GM21825 (cell line): ENCODE data around the gene PRKCE.

Experiments used
- ATAC-seq: cut with Tn5 transposase; IDR thresholded peaks from one replicate; pipeline ENCODE4 v1.9.1; 2021; ENCODE audit warnings: mild to moderate bottlenecking, moderate library complexity; ENCODE audit not compliant: unreplicated experiment

The PRKCE gene

DNA sequence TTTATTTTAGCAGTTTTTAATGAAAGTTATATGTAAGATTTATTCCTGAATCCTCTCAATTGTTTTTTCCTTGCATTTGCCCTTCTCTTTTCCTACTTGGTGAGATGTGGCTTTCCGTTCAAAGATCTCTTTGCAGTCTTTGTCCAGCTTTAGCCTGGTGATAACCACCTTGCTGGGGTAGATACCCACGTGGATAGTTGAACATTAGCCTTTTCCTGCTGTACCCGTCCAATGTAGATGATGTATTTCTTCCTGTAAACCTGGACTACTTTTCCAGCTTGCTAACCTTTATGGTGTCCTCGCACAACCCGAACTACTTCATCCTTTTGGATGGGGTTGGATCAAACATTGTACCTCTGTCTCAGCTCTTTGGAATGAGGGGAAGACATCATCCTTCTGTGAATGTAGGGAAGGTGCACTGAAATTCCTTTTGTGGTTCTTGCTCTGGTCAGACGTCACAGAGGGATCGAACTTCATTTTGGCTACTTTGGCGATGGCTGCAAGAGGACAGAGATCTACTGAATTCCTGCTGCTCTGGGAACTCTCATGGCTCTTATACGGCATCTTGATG, 352.5 kb downstream of the PRKCE start:
- ATAC-seq = no peak

DNA sequence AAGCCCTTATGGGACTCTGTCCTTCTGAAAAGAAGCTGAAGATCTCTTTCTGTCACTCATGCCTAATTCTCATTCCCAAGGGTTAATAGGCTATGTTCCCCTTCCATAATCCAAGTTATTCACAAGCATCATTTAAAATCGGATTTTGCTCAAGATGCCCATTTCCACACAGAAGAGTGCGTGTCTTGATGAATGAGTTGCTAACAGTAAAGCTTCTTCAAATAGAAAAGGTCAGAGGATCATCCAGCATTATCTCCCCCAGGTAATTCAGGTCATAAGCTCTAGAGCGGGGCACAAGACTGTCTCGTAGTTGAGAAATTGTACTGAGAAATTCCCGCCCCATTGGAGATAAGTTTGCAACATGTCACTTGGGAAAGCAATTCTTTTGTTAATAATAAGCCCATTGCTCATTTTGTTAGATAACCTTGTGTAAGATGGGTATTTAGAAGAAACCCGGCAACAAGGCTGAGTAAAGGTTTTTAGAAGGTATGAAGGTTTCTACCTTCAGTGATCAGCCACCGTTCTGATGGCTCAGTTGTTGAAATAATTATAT, 355.1 kb downstream of the PRKCE start:
- ATAC-seq = no peak

DNA sequence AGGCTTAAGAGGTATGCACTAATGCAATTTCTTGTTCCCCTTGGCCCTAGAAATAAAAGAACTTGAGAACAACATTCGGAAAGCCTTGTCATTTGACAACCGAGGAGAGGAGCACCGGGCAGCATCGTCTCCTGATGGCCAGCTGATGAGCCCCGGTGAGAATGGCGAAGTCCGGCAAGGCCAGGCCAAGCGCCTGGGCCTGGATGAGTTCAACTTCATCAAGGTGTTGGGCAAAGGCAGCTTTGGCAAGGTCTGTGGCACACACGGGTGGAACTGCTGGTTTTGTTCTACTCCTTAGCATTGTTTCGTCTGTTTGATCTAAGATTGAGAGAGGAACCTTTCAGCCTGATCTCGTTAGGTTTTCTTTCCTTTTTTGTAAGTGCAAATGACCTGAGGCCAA, 355.9 kb downstream of the PRKCE start:
- ATAC-seq = no peak

DNA sequence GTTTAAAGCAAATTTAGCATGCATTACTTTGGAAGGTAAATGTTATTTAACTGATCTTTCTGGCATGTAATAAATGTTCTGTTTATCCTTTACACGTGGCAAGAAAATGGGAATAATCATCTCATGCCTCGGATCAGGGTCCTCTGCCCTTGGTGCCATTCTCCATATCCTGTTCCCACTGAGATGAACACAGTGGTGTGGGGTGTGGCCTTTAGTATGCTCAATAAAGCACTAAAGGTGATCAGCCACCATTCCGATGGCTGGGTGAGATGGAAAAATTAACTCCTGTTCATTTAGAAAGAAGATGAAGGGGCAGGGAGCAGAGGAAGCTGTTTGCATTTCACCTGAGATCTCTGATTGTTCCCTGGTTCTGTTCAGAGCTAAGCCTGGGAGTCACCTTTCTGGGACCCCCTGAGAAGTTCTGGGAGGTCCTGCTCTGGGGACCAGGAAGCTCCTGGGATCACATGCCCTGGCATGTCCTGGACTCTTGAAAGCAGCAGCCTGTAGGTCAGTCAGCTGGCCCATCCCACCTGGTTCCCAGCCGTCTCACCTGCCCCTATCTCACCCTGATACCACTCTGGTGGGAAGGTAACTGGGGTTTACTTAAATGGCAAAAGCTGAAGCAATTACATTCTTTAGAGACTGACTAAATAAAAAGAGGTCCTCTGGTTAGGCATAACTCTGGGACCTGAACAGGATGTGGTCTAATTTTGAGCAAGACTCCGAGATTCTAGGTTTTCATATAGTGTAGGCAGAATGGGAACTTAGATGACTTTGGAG, 356.8 kb downstream of the PRKCE start:
- ATAC-seq = no peak

DNA sequence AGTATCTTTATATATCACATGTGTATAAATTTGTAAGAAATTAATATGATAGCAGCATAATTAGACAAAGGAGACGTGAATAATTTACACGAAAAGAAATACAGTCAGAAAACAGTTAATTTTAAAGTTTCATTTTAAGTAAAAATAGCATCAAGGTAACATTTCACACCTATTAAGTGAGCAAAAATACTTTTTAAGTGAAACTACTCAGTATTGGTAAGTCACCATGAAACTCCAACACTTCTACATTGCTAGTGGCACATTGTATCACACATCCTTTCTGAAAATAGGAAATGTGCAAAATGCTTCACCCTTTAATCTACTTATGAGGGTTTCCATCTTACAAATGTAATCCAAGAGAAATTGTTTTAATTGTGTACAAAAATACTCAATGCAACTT, 357.8 kb downstream of the PRKCE start:
- no peak for ATAC-seq

DNA sequence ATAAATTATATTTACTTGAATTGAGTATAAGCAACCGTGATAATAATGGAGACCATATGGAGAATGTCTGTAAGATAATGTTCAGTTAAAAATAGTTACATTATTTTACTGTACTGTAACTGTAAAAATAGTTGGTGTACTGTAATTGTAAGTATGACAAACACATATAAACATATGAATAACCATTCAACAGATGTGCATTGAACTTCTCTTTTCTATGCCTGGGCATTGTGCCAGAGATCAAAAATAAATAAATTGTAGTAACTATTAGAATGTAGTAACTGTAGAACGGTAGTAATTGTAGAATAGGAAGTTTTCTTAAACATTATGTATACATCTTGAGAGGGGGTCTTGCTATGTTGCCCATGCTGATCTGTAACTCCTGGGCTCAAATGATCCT, 358.3 kb downstream of the PRKCE start:
- ATAC-seq = no peak

DNA sequence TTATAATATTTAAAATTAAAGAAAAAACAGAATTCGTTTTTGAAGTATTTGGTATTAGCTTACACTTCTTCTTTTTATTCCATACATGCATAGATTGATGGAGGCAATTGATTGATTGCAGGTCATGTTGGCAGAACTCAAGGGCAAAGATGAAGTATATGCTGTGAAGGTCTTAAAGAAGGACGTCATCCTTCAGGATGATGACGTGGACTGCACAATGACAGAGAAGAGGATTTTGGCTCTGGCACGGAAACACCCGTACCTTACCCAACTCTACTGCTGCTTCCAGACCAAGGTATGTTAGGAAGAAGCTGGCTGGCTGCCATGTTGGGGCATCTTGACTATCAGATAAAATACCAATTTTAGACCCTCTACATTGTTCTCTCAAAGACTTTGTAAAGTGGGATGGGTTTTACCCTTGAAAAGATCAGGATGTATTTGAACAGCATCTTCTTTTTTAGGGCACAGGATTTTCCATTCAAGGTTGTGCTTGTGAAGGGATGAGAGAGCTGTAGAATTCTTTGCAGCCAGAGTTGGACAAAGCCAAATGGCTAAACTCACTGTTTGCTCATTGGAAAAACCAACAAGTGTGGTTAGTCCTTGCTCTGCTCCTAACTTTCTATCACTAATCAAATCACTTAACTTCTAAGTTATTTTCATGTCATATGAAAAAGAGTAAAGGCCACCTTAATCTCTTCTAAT, 358.9 kb downstream of the PRKCE start:
- no peak for ATAC-seq

DNA sequence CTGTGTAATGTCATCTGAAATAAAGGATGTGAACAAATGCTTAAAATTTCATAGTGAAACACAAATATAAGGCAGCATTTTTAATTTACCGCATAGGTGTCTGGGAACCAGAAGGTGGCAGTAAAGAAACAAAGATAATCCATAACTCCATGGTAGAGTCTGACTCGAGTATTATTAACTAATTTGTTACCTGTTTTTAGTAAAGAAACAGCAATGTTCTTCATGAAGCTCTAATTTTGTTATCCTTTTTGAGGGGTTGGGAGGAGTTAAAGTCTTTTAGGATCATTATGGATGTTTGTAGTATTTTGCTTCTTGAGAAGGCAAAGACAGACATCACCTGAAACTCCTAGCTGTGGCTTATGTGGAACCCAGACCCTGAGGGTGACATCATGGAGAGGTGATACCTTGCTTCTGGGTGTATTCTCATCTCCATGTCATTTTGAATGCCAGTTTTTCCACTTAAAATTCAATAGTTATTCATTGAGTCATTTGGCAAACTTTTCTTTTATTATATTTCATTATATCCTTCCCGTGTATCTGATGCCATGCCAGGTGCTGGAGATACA, 359.5 kb downstream of the PRKCE start:
- no peak for ATAC-seq

DNA sequence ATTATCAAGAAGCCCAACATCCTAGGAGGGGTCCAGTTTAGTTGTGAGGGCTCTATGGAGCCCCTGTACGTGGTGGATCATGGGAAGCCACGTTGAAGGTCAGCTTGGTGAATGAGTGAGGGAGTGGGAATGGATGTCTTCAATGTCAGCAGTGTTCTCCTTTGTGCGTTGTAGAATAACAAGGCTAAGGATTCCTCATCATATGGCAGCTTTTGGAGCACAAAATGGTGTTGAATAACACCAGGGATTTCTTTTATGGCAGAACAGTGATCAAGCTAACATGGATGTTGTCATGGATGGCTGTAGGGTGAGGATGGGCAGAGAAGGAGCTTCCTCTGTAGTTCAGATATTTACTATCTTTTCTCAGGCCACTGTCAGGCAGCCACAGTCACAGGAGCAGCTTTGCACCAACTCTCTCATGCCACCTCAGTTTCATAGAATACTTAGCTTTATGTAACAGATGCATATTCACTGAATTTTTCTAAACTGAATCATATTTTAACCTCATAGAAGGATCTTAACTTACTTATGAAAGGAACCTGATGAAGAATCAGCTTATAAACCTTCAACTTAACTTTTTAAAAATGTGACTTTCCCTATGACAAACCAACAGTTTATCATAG, 361.3 kb downstream of the PRKCE start:
- no peak for ATAC-seq

DNA sequence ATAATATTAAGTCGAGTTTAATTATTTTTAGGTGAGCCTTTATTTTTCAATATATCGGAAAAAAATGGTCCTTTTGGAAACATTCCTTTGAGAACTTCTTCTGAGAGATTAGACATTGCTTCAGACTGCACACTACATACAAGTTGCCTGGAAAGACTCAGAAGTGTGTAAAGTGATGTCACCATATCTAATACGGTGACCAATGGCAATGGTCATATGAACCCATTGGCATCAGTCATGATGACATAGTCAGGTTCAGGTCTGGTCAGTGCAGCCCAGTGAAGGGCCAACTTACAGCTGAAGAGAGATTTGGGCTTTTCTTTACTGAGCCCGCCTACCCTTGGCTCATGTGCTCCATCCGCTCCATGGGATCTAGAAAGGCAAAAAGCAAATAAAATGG, 362.3 kb downstream of the PRKCE start:
- no peak for ATAC-seq

DNA sequence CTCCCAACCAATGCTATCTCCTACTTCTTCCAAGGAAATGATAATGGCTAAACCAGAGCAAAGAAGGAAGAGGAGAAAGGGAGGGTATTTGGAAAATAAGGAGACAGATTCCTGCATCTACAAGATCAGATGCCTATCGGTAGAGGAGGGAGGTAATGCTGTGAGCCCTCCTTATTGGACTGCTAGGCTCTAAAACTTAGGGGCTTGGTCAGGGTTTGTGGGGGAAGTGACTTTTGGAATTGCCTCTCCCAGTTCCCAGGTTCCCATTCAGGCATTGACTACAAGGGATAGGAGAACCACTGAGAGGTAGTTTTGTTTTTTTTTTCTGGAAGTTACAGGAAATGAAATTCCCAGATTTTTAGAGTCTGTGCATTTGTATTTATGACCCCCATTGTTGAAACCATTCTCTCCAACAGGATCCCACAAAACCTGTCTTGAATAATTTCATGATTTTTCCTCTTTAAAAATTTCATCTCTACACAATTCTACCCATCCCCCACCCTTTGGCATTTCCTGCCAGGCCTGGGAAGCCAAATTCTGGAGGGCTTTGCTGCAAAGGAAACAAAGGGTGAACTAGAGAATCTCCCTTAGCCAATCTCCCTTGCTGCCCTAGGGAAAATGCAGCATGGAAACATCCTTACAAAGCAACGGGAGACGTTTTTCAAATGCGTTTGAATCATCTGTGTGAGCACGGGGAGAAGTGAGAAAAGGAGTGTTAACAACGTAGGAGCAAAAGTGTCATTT, 363.6 kb downstream of the PRKCE start:
- ATAC-seq = no peak

DNA sequence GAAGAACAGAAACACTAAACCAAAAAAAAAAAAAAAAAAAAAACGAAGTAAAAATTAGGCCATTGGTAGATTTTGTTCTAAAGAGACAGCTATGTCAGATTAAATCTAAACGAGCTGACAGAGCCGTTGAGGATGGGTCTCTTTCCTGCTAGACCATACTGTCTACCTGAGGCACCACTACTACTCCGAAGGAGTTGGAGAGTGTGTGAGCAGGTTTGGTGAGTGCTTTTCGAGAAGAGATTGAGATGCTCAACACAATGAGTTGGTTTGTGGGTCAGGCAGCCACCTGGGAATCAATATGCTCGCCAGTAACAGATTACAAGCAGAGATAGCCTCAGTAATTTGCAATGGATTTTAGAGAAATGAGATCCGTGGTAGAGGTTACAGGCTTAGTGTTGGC, 364.2 kb downstream of the PRKCE start:
- no peak for ATAC-seq

DNA sequence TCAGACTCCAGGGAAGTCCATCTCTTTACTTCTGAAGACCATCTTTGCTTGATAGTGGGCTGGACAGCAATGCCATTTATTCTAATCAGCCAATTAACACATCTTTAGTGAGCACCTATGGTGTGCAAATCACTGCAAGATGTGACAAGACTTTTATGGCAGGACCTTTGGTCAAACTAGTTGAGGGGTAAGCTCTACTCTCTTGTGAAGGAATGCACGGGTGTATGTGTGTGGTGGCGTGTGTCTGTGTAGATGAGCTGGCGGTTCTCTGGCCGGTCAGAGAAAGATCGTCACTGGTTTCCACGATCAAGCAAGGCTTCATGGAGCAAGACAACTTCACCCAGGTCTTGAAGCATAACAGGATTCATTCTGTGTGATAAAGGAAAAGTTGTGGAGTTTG, 364.6 kb downstream of the PRKCE start:
- no peak for ATAC-seq

DNA sequence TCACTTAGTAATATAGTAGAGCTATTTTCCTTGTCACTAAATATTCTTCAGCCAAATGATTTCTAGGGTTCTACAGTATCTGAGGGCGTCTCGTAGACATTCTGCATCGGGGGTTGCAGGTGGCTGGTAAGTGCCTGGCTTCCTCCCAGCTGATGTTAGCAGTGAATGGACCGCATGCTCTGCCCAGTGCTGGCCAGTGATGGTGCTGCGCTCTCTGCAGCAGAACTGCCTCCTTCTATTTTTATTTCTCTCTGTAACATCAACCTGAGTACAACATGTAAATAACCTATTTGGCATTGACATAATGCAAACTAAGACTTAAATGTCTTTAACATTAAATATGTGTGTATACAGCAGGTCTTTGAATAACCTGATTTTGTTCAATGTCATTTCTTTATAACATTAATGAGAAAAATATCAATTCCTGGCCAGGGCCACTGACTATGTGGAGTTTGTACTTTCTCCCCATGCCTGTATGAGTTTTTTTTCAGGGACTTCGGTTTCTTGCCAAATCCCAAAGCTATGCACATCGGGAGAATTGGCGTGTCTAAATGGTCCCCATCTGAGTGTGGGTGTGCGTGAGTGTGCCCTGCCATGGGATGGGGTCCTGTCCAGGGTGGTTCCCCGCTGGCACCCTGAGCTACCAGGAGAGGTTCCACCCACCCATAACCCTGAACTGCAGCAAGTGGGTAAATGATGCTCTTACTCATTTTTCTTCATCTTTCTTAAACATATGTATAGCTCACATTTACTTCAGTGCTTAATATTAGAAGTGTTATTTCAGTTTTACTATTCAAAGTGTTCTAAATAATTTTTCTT, 367.5 kb downstream of the PRKCE start:
- no peak for ATAC-seq

DNA sequence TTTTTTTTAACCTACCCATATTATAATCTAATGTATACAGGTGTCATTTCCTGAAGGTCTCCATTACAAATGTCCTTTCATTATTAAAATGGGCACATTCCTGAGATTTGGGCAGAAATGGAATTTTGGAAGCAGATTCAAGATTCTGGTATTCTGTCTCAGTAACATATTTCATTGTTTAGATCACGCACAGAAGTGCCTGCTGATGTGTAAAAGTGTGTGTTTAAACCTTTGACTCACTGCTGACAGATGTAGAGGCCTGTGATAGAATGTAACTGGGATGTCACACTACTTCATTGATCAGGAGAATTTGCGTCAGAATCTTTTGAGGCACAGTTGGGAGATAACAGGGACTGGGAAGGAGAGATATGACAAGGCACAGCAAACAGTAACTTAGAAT, 368.9 kb downstream of the PRKCE start:
- ATAC-seq = no peak

DNA sequence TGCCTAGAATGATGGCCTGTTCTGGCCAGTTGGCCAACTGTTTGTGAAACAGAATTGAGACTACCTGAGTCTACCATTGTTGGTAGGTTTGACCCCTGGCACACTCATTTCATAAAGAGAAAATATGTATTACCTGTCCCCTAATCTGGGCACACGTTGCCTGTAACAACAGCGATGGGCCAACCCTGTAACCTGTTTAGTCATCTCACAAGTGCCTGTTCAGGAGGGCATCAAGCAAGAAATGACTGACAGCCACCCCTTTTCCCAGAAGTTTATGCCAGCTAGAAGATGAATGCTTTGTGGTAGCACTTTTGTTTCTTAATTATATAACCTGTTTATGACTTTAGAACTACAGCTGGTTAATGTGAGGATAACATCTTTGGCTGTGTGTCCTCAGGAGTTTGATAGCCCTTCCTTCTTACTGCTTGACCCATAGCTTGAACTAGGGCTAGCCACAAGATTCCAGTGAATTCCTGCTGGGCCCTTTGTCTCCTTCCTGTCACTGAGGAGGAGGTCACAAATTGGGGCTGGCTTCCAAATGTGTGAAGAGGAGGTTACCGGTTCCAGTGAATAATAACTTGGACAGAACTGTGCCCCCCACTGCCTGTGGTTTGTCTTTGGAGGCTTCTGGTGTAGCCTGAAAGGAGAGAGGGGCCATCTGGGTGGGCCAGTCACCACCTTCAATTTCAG, 371.8 kb downstream of the PRKCE start:
- no peak for ATAC-seq

DNA sequence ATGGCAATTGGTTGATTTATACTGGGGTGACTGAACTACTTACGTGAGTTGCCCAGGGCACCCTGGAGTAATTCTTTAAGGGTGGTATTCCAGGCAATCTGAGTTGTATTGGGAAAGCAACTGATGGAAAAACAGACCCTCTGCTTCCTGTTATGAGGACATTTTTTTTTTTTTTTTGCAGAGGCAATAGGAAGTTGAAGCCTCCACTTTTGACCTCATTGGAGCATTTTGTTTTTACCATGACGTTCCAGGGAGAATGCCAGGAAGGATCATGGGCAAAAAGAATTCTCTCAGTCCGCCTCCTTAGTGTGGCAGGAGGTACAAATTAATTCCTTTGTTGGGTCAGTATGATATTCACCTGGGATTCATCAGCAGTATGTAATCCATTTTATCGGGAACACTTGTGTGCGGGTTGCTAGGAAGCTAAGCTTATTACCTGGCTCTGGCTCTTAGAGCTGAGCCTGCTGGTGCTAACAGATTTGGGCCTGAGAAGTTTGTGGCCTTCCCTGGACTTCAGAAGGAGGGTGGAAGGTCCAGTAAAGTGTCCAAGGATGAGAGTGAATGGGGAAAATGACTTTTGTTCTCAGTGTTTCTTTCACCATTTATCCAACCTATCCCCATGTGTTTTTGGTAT, 372.8 kb downstream of the PRKCE start:
- no peak for ATAC-seq

DNA sequence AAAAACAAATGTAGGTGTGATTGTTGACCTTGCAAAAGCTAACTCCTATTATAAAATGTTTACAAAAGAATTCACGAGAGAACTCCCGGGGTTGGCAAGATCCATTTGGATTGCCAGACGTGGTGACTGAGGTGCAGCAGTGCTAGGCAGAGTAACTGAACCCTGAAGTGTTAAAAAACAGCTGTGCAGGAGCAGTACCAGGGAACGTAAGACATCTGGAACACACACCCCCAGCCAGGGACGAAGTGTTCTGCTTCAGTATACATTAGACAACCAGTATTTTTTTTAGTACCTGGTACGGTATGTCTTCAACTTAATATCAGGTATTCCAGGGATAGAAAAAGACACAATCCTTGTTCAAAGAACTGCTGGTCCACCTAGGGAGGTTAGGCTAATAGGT, 373.6 kb downstream of the PRKCE start:
- no peak for ATAC-seq

DNA sequence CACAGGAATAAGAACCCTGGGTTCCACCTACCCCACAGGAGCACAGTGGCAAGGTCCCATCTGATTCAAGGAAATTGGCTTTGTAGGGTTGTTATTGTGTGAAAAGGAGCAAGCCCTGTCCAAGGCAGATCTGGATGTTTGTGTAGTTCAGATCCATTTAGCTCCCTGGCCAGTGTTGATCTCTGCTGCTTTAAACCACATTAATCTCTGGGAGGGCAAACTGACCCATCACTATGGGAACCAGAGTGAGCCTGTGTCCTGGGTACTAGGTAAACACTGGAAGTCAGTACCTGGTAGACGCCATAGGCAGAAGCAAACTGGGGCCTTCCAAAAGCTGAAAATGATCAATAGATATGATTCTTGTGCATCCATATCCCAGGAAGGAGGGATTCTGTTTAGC, 374.2 kb downstream of the PRKCE start:
- ATAC-seq = no peak
